GM18499 (cell line): ENCODE results near the gene ASH1L.
"Not testable (repeated sequence)": the region's sequence is repeated elsewhere in the genome, so short reads cannot be mapped to it uniquely, and the experiment has no call there.

Experiments
- ATAC-seq: cut with Tn5 transposase; IDR thresholded peaks from one replicate; pipeline ENCODE4 v1.9.1; 2021; ENCODE audit warnings: moderate number of reproducible peaks; ENCODE audit not compliant: insufficient read depth, unreplicated experiment

ASH1L gene

GRCh38 chr1:155352631-155353030 is 210.0 kb downstream of the ASH1L start:
- ATAC-seq, result no peak

DNA sequence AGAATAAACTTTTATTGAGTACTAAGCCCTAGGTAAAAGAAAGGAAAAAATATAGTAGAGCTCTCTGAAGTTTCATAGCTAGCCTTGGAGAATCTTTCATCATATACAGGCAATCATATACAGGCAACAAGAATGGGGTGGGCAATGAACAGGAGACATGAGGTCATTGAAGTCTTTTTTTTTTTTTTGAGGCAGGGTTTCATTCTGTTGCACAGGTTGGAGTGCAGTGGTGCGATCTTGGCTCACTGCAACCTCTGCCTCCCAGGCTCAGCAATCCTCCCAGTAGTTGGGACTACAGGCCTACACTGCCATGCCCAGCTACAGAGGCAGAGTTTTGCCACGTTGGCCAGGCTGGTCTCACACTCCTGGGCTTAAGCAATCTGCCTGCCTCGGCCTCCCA is 219.8 kb downstream of the ASH1L start:
- no peak for ATAC-seq

DNA sequence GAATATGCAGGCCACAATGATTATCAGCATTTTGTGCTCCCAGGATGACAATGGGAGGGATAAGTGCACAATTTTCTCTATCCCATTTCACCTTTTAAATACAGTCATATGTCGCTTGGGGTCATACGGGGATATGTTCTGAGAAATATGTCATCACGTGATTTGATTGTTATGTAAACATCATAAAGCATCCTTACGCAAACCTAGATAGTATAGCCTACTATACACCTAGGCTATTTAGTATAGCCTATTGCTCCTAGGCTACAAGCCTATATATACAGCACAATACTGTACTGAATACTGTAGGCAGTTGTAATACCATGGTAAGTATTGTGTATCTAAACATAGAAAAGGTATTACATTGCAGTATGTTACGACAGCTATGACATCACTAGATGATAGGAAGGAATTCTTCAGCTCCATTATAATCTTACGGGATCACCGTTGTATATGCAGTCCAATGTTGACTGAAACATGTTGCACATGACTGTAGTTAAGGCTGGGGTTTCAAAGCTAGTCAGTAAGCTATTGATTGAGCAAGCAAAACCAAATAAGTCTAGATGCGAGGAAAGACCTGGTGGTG is 223.0 kb downstream of the ASH1L start:
- no peak for ATAC-seq

DNA sequence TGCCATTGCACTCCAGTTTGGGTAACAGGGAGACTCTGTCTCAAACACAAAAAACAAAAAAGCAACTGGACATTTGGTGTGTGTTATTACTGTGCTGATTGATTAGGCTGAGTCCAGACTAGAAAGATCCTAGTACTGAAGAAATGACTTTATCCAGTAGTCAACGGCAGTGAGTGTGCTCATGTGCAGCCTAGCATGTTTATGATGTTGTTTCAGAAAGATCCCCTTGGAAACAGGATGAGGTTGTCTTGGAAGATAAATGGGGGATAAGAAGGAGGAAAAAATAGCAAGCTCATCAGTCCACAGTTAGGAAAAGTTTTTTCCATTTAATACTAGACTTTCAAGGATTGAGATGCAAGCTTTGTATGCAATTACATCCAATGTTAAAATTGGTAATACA is 227.6 kb downstream of the ASH1L start:
- no peak for ATAC-seq

DNA sequence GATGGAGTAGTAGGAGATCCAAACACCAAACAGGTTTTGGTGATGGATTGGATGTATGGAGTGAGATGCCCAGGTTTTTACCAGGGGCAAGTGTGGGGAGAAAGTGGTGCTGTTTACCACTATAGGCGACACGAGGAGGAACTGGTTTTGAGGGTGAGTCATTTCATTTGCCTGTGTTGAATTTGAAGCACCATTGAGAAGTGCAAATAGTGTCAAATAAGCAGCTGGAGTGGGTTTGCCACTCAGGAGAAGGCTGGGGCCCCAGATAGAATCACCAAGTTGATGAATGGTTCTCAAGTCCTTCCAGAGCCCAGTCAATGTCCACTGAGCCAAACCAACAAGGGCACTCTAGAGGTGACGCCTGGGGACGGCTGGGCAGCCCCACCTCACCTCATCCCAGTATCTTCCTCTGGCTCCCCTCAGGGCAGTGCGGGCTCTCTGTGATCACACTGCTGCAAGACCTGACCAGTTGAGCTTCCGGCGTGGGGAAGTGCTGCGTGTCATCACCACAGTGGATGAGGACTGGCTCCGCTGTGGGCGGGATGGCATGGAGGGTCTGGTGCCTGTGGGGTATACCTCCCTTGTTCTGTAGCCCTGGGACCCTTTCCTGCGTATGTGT is 232.5 kb downstream of the ASH1L start:
- no peak for ATAC-seq

GRCh38 chr1:155328856-155329255 is 233.7 kb downstream of the ASH1L start:
- ATAC-seq, result not testable (repeated sequence)

GRCh38 chr1:155327981-155328380 is 234.6 kb downstream of the ASH1L start:
- no peak for ATAC-seq

- ATAC-seq, result no peak
Observed at GRCh38 chr1:155326631-155327037, 236.0 kb downstream of the ASH1L start.

- no peak for ATAC-seq
Observed at GRCh38 chr1:155326020-155326526, 236.5 kb downstream of the ASH1L start.

DNA sequence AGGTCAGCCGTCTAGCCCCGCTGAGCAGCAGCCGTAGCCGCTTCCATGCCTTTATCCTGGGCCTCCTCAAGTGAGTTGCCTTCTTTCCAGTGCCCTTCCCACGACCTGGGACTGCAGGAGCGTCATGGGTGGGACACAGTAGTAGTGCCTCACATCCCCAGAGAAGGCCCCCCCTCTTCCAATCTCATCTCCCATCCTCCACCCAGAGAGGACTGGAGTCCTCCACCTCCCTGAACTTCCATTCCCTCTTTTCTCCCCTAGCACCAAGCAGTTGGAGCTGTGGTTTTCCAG is 237.1 kb downstream of the ASH1L start:
- ATAC-seq, result no peak

DNA sequence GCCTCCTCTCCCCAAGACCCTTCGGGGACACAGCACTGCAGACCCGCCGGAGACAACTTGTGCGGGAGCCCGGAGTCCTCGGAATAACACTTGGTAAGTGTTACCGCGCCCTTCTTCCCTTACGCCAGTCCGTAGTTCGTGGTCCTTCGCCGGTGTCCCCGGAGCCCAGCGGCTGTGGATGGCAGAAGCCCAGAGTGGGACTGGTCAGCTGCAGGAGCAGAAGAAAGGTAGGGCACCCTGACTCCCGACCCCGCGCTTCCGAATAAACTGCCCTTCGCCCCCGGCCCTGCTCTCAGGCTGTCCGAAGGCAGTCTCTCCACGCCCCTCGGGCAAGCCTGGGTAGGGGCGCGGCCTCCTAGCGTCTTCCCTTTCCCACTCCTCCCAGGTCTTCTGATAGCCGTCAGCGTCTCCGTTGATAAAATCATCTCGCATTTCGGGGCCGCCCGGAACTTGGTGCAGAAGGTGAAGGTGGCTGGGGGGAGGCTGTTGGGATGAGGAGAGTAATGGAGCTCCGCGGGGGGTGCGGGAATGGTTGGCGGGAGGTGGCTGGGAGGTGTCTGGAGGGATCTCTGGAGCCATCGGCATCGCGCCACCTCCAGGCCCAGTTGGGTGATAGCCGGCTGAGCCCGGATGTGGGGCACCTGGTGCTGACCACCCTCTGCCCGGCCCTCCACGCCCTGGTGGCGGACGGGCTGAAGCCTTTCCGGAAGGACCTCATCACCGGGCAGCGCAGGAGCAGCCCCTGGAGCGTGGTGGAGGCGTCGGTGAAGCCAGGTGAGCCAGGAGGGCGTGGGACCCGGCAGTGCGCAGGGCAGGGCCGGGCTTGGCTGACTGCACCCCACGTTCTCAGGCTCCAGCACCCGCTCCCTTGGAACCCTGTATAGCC is 237.6 kb downstream of the ASH1L start:
- ATAC-seq, result no peak

GRCh38 chr1:155324037-155324716 is 238.4 kb downstream of the ASH1L start:
- ATAC-seq, result peak; percentile 35

DNA sequence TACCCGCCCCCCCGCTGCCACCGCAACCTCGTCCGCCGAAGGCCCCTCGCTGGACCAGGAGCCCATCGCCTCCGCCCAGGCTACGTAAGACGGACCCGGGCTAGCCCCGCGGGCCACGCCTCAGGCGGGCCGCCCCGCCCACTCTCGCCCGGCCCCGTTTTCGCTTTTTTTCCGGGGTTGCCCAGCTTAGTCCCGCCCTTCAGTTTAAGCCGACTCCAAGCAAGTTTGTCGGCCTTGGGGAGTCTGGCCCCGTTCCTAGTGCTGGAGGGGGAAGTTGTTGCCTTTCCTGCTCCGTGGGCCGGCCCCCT is 238.9 kb downstream of the ASH1L start:
- no peak for ATAC-seq

- ATAC-seq, result no peak
Observed at GRCh38 chr1:155322953-155323728, 239.5 kb downstream of the ASH1L start.

GRCh38 chr1:155322571-155322952 is 240.0 kb downstream of the ASH1L start:
- no peak for ATAC-seq

DNA sequence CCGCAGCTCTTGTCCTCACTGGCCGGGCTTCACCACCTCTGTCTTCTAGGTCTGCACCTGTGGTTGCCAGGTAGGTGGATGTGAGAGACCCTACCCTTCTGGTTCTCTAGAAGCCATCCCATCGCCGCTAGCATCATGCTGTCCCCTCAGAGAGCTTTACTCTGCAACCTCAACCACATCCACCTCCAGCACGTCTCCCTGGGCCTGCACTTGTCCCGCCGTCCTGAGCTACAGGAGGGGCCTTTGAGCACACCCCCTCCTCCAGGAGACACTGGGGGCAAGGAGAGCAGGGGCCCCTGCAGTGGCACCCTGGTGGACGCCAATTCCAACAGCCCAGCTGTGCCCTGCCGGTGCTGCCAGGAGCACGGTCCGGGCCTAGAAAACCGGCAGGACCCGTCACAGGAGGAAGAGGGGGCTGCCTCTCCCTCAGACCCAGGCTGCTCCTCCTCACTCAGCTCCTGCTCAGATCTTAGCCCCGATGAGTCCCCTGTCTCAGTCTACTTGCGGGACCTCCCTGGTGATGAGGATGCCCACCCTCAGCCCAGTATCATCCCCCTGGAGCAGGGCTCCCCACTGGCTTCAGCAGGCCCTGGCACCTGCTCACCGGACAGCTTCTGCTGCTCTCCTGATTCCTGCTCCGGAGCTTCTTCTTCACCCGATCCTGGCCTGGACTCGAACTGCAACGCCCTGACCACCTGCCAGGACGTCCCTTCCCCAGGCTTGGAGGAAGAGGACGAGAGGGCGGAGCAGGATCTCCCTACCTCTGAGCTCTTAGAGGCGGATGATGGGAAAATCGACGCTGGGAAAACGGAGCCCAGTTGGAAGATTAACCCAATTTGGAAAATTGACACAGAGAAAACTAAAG is 240.7 kb downstream of the ASH1L start:
- no peak for ATAC-seq

- ATAC-seq, result no peak
Observed at GRCh38 chr1:155320661-155321617, 241.7 kb downstream of the ASH1L start, which contains the start of gene RUSC1. Gene RUSC1 (plus strand): TSS chr1:155320894. CDS start chr1:155321774, 880 bp downstream.

GRCh38 chr1:155320252-155320651 is 242.4 kb downstream of the ASH1L start:
- no peak for ATAC-seq
